GM11168 (cell line): Measurements from ENCODE around the gene IP6K3.

Source experiments
- in situ Hi-C: fragments of 300-500 bp; cut with MboI; formaldehyde crosslinking; loops from one replicate; pipeline ENCODE4 v1.12.0; 2022; ENCODE audit warnings: low sequenced_read_pairs; ENCODE audit not compliant: unreplicated experiment

Gene IP6K3

DNA sequence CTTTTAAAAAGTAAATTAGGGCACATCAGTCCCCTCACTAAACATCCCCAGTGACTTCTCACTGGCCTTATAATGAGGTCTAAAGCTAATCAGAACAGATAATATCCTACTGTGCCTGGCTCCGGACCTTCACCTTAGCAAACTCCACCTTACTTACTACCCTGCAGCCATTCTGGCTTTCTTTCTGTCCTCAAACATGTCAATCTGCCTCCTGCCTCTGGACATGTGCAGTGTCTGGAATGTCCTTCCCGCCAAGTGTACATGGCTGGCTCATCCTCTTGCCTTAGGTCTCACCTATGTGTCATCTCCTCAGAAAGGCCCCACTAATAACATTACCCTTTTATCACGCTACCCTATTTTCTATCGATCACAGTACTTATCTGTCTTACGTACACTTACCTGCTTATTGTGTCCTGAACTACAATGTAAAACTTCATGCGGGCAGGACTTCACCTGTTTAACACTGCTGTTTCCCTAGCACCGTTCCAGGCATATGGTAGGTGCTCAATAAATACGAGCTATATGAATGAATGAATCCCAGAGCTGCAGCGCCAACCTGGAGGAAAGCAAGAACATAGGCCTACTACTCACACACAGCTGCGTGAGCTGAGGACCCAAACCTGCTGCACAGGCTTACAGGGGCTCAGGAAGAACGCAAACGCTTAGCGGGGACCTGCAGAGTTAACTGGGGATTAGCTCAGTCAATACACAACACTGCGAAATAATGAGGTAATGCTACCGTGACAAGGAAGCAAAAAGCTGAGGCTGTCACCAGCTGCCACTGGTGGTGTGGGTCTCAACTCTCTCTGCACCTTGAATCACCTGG lies 36.2 kb downstream of the IP6K3 start:
- in situ Hi-C loops: loop anchor here (10.0 kb wide), 1 partner anchor 54 kb away; no protein-coding TSS in a partner anchor

- in situ Hi-C loops: loop anchor here (10.0 kb wide), 2 partner anchors 55 to 125 kb away; partner anchors contain the start of gene BAK1
Observed at GRCh38 chr6:33709605-33710295, 37.0 kb downstream of the IP6K3 start.

GRCh38 chr6:33708516-33709204 lies 38.0 kb downstream of the IP6K3 start:
- in situ Hi-C loops: loop anchor here (10.0 kb wide), 1 partner anchor 124 kb away; the partner anchor contains the start of gene BAK1

- in situ Hi-C loops: loop anchor here (10.0 kb wide), 1 partner anchor 123 kb away; the partner anchor contains the start of gene BAK1
Observed at GRCh38 chr6:33707771-33708170, 38.9 kb downstream of the IP6K3 start.

- in situ Hi-C loops: loop anchor here (10.0 kb wide), 1 partner anchor 121 kb away; the partner anchor contains the start of gene BAK1
Observed at GRCh38 chr6:33705955-33706725, 40.6 kb downstream of the IP6K3 start.

GRCh38 chr6:33705268-33705885 lies 41.3 kb downstream of the IP6K3 start:
- in situ Hi-C loops: loop anchor here (10.0 kb wide), 1 partner anchor 121 kb away; the partner anchor contains the start of gene BAK1

DNA sequence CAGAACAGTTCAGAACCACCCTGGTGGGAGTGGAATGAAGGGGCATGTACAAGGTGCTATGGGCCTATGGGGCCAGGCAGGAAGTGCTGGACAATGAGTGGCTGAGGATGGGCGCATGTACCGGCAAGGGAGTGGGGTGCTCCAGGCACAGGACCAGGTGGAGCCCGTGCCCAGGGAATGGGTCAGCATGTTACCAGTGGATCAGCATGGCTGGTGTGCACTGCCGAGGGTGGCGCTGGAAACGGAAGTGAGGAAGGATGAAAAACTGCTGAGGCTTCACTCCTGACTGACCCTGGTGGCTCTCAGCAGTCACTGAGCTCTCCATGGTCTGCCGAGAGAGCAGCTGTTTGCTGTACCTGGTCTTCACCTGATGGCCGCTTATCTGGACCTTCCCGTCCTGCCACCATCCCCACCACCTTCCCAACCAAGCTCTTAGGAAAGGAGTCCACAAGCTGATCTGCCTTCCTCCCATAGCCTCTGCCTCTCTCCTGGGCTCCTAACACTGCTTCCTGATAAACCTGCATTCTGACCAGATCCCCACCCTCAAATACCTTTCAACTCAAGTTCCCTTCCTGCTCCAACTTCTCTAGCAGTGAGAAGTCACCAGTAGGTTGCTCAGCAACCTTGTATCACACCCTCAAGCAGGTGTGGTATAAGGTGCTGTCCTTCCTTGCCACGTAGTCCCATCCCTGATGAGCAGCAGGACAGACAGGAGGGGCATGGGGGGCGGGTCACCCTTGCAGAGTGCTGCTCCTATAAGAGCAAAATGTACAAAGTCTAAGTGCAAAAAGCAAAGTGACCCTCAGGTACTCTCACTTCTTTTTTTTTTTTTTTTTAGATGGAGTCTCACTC lies 42.3 kb downstream of the IP6K3 start:
- in situ Hi-C loops: loop anchor here (10.0 kb wide), 1 partner anchor 120 kb away; the partner anchor contains the start of gene BAK1

- in situ Hi-C loops: loop anchor here (10.0 kb wide), 1 partner anchor 118 kb away; the partner anchor contains the start of gene BAK1
Observed at GRCh38 chr6:33702345-33702977, 44.2 kb downstream of the IP6K3 start.

- in situ Hi-C loops: loop anchor here (10.0 kb wide), 1 partner anchor 116 kb away; the partner anchor contains the start of gene BAK1
Observed at GRCh38 chr6:33700391-33701050, 46.2 kb downstream of the IP6K3 start.

- in situ Hi-C loops: loop anchor here (10.0 kb wide), 1 partner anchor 115 kb away; the partner anchor contains the start of gene BAK1
Observed at GRCh38 chr6:33699739-33700138, 47.0 kb downstream of the IP6K3 start.

GRCh38 chr6:33699131-33699530 lies 47.6 kb downstream of the IP6K3 start:
- in situ Hi-C loops: no loop called here

GRCh38 chr6:33698494-33698893 lies 48.2 kb downstream of the IP6K3 start:
- in situ Hi-C loops: no loop called here

GRCh38 chr6:33697845-33698244 lies 48.9 kb downstream of the IP6K3 start:
- in situ Hi-C loops: no loop called here

DNA sequence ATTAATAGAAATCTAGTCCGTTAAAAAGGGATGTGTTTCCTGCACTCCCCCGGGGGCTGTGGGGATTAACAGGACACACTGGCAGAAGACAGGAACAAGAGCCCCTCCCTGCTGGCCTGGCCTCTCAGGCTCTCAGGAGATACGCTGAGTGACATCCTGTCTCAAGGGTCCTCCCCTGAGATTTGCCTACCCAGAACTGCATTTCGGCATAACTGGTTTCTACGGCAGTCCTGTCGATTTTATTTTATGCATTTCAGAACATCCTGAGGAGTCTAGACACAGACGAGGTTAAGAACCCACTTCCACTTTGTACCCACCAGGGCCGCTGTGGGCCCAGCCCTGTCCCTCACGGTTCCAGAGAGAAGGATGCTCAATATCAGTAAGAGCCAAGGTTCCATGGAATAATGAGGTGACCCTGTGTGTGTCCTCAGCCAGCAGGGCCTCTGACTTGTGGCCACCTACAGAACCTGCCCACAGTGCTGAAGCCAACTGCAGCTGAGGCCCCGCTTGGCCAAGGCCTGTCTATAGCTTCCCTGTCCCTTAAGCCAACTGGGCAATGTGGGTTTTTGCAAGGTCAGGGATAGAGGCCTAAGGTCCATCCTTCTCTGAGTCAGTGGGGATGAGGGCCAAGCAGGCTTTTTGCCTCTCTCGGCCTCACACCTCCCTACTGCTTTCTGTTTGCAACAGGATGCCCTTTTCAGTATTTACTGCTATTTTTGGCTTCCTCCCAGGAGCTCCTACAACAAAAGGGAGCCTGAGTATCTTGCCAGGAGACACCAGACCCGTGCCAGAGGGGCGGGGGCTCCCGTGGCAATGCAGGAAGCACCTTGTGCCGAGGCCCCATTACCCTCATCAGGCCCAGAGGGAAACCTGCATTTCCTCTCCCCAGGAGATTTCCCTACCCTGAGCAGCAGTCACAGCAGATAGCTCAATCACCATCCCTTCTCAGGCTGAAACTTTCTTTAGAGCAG lies 49.9 kb downstream of the IP6K3 start:
- in situ Hi-C loops: no loop called here

DNA sequence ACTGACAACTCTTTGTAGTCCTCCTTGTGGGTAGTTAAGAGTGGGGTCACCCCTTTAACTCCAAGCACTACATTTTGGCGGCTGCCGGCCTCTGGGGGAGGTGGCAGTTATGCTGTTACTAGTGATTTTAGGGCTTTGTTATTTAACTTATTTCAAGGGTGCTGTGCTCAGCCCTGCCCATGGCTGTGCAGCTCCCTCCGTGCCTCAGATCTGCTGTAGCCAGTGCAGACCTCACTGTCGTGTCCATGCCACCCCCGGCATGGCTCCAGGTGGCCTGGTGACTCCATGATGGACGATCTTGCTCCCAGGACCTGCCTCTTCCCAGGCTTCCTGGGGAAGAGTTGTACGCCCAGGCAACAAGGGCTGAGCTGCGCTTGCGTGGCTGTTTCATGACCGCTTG lies 50.6 kb downstream of the IP6K3 start:
- in situ Hi-C loops: no loop called here

DNA sequence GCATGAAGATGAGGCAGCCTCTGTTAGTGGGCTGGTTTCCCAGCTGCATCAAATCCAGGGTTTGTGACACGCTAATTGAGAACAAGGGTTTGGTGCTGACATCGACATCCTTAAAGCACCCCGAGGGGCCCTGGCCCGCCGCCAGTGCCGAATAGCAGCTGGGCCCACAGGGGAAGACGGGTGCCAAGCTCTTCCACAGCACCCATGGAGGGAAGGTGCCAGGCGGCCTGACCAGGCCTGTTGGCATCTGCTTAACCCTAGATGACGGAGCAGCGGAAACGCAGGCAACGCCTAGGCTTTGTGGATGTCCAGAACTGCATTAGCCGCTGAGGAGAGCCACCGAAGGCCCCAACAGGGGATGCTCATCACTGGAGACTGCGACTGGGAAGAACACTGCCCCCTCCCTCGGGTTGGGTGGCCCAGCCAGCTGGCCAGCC lies 51.2 kb downstream of the IP6K3 start:
- in situ Hi-C loops: no loop called here
